ENCODE results near the gene UBA1. TPM values are rescaled to one million over a fixed set of nuclear protein-coding genes. Genes with fewer than 3 reads are reported as not detected.

The UBA1 gene
- total and polyA plus RNA-seq, 10 of the 15 experiments (the other 5 are each of a cell fraction or from before 2014, with no cell fraction given), result 60.4 to 314 (median 216) TPM

- no peak overlapping the region for H3K27ac ChIP-seq (ENCODE audit: control insufficient read depth, insufficient read depth)
Measured at GRCh38 chrX:47177079-47177478, 16.6 kb upstream of the UBA1 start.

More at GRCh38 chrX:47177079-47177478, 16.6 kb upstream of the UBA1 start:
- intact Hi-C loops (cut with micrococcal nuclease; ENCODE audit: unreplicated experiment) (no loop called here), in situ Hi-C loops (cut with MboI) (no loop called here)
- Histone ChIP-seq H3K27me3 (replicated peaks in 1 of 2; ENCODE audit: control insufficient read depth in 2 of 2, insufficient read depth in 2 of 2, low read length in 1 of 2) (no peaks in the 10 kb centered on the region), H3K79me2 (ENCODE audit: control insufficient read depth, insufficient read depth, low read length) (no peaks in the 10 kb centered on the region), H4K20me1 (ENCODE audit: control insufficient read depth, insufficient read depth) (no peaks in the 10 kb centered on the region), H3K4me3 (no peak overlapping the region), H3K9me3 (replicated peaks; ENCODE audit: control insufficient read depth, insufficient read depth, low read length) (no peaks in the 10 kb centered on the region), H3K4me2 (ENCODE audit: control insufficient read depth, insufficient read depth) (no peak overlapping the region), H2AFZ (ENCODE audit: control insufficient read depth, low read depth, low read length) (no peak overlapping the region), H3K9ac (ENCODE audit: control insufficient read depth, insufficient read depth, low read length) (no peak overlapping the region), H3K4me1 (ENCODE audit: control insufficient read depth, insufficient read depth, low read length) (no peaks in the 10 kb centered on the region), H3K36me3 (ENCODE audit: control insufficient read depth in 2 of 2, insufficient read depth in 2 of 2, low read length in 1 of 2) (peaks cover 0 to 16% of the 10 kb centered on the region in 2 experiments; a peak in 3 of 4 replicates)
- RAD21 ChIA-PET (ENCODE audit: unreplicated experiment), result no interaction called here
- SMC1A ChIA-PET (ENCODE audit: uncharacterized antibody, unreplicated experiment), result no interaction called here
- FAIRE-seq, result no peak
- WGBS (ENCODE audit: insufficient coverage, insufficient replicate concordance, low lambda C conversion rate, missing lambda C conversion rate), result 8% methylated on average over 2 of the region's 2 CpGs
- TF ChIP-seq IKZF1 (conservative IDR thresholded peaks at IDR 0.05) (no peak), BHLHE40 (IDR thresholded peaks at IDR 0.05; ENCODE audit: borderline replicate concordance in 1 of 2, low read depth in 2 of 2, low read length in 1 of 2) (no peak), TARDBP (IDR thresholded peaks at IDR 0.05; ENCODE audit: borderline replicate concordance) (no peak), ZSCAN29 (IDR thresholded peaks at IDR 0.05) (no peak), EZH2 (IDR thresholded peaks at IDR 0.05; ENCODE audit: borderline replicate concordance, control insufficient read depth, low read depth, low read length) (no peak), SRF (IDR thresholded peaks at IDR 0.05; ENCODE audit: low read depth in 2 of 2, low read length in 2 of 2) (no peak), ZNF207 (IDR thresholded peaks at IDR 0.05; ENCODE audit: borderline replicate concordance) (no peak), USF1 (IDR thresholded peaks at IDR 0.05; ENCODE audit: borderline replicate concordance, extremely low read length, insufficient read depth, low read depth, low read length) (no peak), ASH2L (IDR thresholded peaks at IDR 0.05; ENCODE audit: borderline replicate concordance, low read depth) (no peak)
- TF ChIP-seq, protein P1, sequence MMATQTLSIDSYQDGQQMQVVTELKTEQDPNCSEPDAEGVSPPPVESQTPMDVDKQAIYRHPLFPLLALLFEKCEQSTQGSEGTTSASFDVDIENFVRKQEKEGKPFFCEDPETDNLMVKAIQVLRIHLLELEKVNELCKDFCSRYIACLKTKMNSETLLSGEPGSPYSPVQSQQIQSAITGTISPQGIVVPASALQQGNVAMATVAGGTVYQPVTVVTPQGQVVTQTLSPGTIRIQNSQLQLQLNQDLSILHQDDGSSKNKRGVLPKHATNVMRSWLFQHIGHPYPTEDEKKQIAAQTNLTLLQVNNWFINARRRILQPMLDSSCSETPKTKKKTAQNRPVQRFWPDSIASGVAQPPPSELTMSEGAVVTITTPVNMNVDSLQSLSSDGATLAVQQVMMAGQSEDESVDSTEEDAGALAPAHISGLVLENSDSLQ (IDR thresholded peaks at IDR 0.05), result no peak
- CTCF ChIA-PET, result no interaction called here
- BruUV-seq (replicated peaks), result no TSS peak
- POLR2A ChIA-PET, result no interaction called here
- ATAC-seq, result peak; percentile 54; the same call in 2 of the 3 replicates
- DNase-seq (ENCODE audit: low read depth, low spot score), result no peak

All from GM12878 (cell line).